GM21825 (cell line): ENCODE measurements around the gene SULT1A2.
"Not testable (repeated sequence)": the region's sequence is repeated elsewhere in the genome, so short reads cannot be mapped to it uniquely, and the experiment has no call there.

ENCODE experiments used
- ATAC-seq: cut with Tn5 transposase; IDR thresholded peaks from one replicate; pipeline ENCODE4 v1.9.1; 2021; ENCODE audit warnings: mild to moderate bottlenecking, moderate library complexity; ENCODE audit not compliant: unreplicated experiment

SULT1A2 gene

DNA sequence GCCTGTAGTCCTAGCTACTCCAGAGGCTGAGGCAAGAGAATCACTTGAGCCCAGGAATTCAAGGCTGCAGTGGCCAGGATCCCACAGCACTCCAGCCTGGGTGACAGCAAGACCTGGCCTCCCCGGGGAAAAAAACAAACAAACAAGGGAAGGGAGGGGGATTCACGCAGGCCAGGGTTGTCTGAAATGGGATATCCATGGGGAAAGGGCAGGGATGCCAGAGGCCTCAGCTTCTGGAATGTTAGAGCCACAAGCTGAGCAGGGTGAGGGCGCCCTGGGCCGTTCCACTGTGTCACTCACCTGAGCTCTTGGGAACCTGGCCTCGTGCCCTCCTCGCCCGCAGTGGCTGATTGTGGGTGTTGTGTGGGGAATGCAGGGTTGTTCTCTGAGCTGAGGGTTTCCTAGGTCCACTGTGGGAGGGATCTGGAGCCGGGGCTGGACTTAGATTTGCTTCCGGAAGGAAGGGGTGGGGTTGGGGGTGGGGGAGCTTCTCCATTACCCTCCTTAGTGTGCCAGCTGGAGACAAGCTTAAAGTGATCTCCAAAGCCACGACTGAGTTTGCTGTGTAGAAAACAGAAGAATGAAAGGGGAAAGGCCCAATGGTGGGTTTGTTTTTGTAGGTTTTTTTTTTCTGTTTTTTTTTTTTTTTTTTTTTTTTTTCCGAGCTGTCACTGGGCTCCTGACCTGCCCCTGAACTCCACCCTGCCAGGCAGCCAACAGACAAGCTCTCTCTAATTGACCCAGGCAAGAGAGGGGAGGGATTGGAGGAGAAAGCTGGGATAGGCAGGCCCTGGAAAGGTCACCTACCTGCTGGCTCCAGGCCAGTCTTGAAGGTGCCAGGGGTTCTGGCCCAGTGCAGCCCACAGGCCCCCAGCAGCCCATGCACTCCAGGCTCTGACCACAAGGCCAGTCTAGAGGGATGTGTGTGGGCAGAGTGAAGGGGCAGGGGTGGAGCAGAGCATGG lies 13.1 kb upstream of the SULT1A2 start, which contains the start of gene SULT1A1:
Gene SULT1A1, minus strand, starts transcription at position 414 of the 964 bp plus-strand sequence. CDS start 1,189 bp downstream, outside the sequence.
- no peak for ATAC-seq

DNA sequence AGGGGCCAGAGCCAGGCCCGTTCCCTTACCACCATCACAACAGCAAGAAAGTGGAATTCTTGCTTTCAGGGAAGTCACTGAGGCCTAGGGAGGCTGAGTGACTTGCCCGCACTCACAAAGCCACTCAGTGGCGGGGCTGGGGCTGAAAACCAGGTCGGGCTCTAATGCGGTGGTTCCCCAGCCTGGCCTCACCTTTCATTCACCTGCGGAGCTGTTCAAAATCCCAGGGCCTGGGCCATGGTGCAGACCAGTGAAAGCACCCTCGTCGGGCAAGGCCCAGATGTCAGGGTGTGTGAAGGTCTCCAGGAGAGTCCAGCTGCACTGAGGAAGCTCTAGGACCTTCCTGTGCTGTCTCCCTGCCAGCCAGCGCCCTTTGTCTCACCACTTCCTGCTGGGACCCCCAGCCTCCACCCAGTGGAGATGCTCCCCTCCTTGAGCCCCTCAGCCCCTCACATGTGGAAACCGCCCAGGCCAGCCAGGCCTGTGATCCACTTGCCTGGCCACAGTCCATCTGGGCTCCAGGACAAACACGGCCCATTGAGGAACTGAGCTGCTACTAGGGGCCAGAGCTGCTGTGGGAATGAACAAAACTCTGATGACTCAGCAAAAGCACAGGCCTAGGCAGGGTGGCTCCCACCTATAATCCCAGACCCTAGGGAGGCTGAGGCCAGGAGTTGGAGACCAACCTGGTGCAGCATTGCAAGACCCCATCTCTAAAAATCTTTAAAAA lies 12.2 kb upstream of the SULT1A2 start:
- not testable (repeated sequence) for ATAC-seq

DNA sequence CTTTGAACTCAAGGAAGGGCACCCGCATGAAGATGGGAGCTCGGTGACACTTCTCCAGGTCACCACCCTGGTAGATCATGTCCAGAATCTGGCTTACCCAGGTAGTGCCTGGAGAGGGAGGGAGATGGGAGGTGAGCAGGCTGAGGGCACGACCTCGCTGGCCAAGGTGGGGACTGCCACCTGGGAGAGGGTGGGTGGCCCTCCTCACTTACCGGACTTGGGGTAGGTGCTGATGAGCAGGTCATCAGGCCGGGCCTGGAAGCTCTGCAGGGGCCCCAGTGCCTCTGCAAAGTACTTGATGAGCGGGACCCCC lies 11.6 kb upstream of the SULT1A2 start:
- ATAC-seq: not testable (repeated sequence)

DNA sequence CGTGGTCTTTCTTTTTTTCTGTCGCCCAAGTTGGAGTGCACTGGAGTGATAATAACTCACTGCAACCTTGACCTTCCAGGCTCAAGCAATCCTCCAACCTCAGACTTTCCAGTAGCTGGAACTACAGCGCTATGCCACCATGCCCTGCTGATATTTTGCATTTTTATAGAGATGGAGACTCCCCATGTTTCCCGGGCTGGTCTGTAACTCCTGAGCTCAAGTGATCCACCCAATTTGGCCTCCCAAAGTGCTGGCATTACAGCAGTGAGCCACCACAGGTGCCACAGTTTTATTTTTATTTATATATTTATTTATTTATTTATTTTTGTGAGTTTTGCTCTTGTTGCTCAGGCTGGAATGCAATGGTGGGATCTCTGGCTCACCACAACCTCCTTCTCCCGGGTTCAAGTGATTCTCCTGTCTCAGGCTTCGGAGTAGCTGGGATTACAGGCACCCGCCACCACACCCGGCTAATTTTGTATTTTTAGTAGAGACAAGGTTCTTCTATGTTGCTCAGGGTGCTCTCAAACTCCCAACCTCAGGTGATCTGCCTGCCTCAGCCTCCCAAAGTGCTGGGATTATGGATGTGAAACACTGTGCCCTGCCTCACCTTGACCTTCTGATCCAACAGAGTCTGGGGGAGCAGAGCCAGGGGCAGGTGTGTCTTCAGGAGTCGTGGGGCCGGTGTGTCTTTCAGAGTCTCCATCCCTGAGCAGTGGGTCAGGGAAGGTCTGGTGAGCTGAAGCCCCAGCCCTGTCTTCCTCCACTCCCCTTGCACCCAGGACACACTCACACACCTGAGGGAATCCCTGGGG lies 11.0 kb upstream of the SULT1A2 start:
- ATAC-seq: not testable (repeated sequence)

DNA sequence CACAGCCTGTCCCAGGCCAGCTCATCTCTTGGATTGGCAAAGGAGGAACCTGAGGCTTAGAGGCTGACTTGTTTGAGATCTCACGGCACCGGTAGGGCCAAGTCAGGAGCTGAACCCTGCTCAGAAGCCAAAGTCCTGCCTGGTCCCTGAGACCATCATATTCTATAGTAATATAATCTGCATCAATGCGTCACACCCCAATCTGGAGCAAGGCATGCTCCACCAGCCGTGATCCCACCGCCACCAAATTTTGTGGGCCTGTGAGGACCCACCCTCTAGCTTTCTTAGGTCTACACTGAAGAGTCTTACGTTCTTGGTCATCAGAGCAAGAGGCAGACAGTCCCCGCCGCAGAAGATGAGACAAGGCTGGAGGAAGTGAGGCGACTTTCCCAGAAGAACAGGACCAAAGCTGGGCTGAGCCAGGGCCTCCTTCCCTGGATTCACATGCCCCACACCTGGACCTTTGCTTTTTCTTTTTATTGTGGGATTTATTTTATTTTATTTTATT lies 10.3 kb upstream of the SULT1A2 start:
- no peak for ATAC-seq

DNA sequence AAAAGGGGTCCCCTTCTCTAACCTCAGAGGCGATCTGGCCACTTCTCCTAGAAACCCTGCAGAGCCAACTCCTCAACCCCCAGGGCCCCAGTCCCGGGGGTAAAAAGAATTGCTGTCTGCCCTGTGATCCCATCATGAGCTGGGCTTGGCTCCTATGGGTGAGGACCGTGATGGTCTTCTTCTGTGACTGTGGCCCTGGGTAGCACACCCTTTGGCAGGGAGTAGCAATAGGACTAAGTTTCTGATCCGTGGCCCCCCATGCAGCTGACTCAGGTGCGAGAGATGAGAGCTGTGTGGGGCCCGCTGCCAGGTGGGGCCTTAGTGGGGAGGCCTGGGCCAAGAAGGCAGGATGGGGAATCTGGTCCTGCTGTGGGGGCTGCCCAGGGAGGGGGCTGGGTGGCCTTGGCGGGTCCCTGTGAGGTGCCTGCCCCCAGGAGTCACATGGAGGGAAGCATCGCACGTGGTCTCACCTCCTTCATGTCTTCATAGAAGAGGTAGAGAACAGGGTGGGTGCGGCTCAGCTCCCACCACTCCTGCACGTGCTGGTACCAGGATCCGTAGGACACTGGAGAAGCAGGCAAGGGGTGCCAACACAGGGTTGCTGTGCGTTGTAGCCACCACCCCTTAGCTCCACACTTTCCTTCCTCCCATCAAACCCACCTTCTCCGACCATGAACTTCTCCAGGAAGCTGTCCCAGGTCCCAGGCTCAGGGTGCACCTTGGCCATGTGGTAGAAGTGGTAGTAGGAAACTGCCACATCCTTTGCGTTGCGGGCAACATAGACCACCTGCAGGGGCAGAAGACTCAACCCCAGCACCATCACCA lies 9.7 kb upstream of the SULT1A2 start:
- no peak for ATAC-seq

DNA sequence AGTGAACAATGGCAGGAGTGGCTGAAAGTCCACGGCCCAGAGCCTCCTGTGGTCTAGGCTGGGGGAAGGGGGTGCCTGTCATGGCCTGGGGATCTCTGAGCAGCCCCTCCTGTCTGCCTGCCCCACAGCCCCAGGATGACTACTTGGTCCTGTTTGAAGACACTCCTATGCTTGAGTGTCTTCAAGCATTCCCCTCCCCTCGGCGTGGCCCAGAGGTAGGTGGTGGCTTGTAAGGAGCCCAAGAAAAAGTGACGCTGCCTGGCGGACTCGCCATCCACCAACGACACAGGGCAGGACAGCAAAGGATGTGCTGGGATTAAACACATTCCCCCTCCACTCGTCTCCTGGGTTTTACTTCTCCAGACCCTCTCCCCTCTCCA lies 7.3 kb upstream of the SULT1A2 start:
- no peak for ATAC-seq

DNA sequence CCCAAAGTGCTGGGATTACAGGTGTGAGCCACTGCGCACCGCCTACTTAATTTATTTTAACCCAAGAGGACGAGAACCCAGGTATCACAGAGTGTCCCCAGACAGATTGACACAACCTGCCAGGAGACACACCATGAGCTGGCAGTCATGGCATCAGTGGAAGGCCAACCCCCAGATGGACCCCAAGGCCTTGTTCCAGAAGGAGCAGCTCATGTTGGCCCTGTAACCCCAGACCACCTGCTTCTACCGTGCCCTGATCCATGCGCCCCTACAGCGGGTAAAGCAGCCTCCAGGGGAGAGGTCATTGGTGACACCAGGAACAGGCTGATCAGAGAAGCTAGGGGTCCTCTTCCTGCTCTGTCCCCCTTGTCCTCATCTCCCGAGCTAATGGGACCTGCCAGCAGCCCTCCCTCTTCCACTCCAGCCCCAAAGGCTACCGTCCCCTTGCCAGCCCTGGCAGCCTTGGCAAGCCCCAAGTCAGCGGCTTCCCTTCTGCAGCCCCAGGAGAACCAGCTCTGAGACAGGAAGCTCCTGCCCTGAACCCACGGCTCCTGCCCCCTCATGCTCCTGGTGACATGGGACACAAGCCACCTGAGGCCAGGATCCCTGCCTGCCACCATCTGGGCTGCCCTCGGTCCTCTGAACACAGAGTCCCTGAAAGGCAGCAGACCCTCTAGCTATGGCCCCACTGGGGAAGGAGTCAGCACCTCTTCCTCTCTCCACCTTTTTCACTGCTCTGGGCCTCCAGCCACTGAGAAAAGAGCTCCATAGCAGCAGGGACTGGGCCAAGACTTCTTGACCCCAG lies 6.7 kb upstream of the SULT1A2 start:
- ATAC-seq: no peak

DNA sequence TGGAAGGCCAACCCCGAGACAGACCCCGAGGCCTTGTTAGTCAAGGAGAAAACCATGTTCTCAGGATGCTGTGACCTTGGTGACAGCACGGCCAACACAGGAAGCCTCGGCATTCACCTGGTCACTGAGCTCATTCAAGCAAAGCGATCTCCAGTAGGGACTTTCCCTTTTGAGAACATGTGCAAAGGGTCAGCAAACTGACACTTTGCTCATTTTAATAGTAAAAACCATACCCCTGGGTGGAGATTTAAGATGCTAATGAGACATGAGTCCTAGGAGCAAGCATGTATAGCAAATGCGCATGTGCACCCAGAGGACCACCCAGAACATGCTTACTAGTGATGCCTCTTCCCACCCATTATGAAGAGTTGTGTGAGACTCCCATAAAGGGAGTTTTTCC lies 5.7 kb upstream of the SULT1A2 start:
- ATAC-seq: no peak

DNA sequence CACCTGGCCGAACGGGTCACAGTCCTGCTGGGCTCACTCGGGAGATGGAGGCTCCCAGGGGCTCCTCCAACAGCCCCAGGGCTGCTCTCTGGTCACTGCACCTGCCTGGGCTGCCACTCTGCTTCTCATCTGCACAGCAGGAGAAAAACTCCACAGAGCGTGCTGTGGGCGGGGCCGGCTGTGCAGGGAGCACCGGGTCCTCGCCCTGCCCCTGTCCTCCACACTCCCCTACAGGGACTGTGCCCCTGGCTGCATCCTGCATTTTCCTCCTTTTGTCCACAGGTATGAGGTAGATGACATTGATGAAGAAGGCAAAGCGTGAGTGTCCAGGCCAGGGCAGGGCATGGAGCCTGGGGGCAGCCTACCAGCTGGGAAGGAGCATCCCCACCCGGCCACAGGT lies 5.2 kb upstream of the SULT1A2 start:
- ATAC-seq: not testable (repeated sequence)

DNA sequence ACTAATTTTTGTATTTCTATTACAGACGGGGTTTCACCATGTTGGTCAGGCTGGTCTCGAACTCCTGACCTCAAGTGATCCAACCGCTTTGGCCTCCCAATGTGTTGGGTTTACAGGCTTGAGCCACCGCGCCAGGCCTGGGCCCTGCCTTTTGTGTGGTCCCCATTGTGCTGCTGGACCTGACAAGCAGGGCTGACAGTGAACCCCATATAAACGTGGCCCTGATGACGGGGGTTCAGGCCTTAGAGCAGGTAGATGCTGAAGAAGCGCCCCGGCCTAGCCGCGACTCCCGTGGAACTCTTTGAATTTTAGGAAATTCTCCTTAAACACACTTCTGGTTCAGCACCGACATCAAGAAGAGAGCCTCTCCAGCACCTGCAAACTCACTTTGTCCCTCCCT lies 4.7 kb upstream of the SULT1A2 start:
- not testable (repeated sequence) for ATAC-seq

DNA sequence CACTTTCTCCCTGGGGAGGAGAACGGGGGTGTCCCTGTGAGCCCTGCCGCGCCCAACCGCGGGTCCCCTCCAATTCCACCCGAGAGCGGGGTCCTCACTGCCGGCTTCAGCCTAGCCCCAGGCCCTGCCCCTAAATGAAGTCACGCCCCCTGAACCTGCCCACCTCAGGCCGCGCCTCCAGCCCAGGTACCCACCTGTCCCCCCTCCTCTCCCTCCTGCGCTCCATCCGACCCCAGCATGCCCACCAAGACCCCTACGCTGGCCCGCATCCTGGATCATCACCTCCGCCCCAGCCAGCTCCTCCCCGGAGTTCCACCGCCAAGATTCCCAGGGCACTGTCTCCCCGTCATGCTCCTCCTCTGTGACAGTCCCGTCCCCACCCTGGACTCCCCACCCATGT lies 4.1 kb upstream of the SULT1A2 start:
- ATAC-seq: not testable (repeated sequence)

DNA sequence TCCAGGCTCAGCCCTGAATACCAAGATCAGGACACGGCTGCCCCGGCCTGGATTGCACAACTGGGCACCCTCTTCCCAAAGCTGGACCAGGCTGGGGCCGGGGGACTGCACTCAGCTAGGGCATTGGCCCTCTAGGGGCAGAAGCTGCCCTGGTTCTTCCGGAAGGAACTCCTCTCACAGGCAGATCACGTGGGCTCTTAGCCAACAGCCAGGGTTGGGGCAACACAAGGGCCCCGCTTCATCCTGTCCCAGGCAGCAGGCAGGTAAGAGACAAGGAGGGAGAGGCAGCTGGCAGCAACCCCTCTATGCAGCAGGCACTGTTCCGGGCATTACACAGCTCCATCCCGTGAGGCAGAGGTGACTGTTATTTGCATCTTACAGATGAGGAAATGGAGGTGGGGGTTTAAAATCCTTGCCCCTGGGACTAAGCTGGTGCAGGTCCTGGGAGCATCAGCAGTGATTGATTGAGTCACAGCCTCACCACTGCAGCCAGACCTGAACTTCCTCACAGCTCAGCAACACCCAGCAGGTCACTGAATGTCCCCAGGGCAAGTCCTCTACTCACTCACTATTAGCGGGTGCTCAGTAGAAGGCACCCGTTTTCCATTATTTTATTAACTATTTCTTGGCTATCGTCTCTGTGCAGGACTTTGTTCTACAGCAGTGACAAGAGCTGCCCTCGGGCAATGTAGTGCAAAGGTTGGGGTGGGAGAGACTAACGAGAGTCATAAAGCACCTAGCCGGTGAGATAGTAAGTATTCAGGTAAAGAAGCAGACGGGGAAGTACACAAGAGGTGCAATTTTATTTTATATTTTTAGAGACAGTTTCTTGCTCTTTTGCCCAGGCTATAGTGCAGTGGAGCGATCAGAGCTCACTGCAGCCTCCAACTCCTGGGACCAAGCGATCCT lies 2.8 kb upstream of the SULT1A2 start:
- ATAC-seq: peak; percentile 59

DNA sequence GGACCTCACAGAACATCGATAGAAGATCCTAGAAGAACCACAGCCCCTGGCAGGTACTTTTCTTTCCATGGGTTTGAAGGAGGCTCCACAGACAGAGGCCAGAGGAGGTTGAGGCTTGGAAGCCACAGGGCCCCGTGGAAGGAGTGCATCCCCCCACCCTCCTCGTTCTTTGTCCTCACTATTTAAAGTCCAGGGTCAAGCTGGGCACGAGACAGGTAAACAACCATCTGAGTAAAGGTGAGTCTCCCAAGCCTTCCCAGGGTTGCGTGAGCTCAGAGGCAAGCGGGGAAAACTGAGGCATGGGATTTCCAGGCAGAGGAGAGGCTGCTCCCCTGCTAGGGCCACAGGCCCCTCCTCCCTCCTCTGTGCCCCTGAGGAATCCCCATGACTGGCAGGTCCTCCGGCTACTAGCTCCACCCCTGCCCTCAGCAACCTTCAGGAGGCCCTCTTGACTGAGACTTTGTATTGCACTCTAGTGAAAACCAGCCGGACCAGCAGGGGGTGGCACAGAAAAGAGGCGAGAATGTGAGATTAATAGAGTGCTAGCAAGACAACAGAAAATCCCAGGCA lies 927 bp upstream of the SULT1A2 start:
- no peak for ATAC-seq

DNA sequence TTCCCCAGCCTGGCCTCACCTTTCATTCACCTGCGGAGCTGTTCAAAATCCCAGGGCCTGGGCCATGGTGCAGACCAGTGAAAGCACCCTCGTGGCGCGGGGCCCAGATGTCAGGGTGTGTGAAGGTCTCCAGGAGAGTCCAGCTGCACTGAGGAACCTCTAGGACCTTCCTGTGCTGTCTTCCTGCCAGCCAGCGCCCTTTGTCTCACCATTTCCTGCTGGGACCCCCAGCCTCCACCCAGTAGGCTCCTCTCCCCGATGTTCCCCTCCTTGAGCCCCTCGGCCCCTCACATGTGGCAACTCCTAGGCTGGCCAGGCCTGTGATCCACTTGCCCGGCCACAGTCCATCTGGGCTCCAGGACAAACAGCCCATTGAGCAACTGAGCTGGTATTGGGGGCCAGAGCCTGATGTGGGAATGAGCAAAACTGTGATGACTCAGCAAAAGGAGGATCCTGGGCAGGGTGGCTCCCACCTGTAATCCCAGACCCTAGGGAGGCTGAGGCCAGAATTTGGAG lies 677 bp downstream of the SULT1A2 start:
- no peak for ATAC-seq

DNA sequence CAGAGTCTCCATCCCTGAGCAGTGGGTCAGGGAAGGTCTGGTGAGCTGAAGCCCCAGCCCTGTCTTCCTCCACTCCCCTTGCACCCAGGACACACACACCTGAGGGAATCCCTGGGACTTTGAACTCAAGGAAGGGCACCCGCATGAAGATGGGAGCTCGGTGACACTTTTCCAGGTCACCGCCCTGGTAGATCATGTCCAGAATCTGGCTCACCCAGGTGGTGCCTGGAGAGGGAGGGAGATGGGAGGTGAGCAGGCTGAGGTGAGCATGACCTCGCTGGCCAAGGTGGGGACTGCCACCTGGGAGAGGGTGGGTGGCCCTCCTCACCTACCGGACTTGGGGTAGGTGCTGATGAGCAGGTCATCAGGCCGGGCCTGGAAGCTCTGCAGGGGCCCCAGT lies 1.4 kb downstream of the SULT1A2 start:
- not testable (repeated sequence) for ATAC-seq

DNA sequence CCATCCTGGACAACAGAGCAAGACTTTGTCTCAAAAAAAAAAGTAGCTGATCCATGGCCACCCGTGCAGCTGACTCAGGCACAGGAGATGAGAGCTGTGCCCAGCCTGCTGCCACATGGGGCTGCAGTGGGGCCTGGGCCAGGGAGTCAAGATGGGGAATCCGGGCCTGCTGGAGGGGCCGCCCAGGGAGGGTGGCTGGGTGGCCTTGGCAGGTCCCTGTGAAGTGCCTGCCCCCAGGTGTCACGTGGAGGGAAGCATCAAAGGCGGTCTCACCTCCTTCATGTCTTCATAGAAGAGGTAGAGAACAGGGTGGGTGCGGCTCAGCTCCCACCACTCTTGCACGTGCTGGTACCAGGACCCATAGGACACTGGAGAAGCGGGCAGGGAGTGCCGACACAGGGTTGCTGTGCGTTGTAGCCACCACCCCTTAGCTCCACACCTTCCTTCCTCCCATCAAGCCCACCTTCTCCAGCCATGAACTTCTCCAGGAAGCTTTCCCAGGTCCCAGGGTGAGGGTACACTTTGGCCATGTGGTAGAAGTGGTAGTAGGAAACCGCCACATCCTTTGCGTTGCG lies 3.8 kb downstream of the SULT1A2 start:
- ATAC-seq: no peak
